ENCODE data around the gene MUCL3.
"Not testable (repeated sequence)": the region's sequence is repeated elsewhere in the genome, so short reads cannot be mapped to it uniquely, and the experiment has no call there.

The MUCL3 gene

GRCh38 chr6:30966154-30966553, 25.4 kb downstream of the MUCL3 start:
- H3K4me3 Mint-ChIP-seq: no peak overlapping the region
- H3K4me1 Mint-ChIP-seq (ENCODE audit: low read depth): peaks cover 8% of the 10 kb centered on the region
- no peaks in the 10 kb centered on the region for H3K9me3 Mint-ChIP-seq
- peaks cover 33% of the 10 kb centered on the region for H3K27me3 Mint-ChIP-seq
- DNase-seq: no peak
- no peak overlapping the region for H3K27ac Mint-ChIP-seq
- H3K36me3 Mint-ChIP-seq (ENCODE audit: low read depth): no peaks in the 10 kb centered on the region

GRCh38 chr6:30969171-30969570, 28.4 kb downstream of the MUCL3 start:
- not testable (repeated sequence) for H3K4me1 Mint-ChIP-seq (ENCODE audit: low read depth); H3K36me3 Mint-ChIP-seq (ENCODE audit: low read depth); DNase-seq; H3K4me3 Mint-ChIP-seq; H3K27ac Mint-ChIP-seq; H3K9me3 Mint-ChIP-seq
- H3K27me3 Mint-ChIP-seq: peaks cover 39% of the 10 kb centered on the region

- no peak overlapping the region for H3K4me3 Mint-ChIP-seq
- no peak overlapping the region for H3K27ac Mint-ChIP-seq
- no peaks in the 10 kb centered on the region for H3K9me3 Mint-ChIP-seq
- H3K27me3 Mint-ChIP-seq: peaks cover 25% of the 10 kb centered on the region
- no peaks in the 10 kb centered on the region for H3K36me3 Mint-ChIP-seq (ENCODE audit: low read depth)
- DNase-seq: no peak
- no peaks in the 10 kb centered on the region for H3K4me1 Mint-ChIP-seq (ENCODE audit: low read depth)
Observed at GRCh38 chr6:30970946-30971345, 30.2 kb downstream of the MUCL3 start.

GRCh38 chr6:30972816-30973215, 32.0 kb downstream of the MUCL3 start:
- Mint-ChIP-seq H3K4me1 (ENCODE audit: low read depth) (no peaks in the 10 kb centered on the region), H3K9me3 (no peaks in the 10 kb centered on the region), H3K4me3 (no peak overlapping the region), H3K27ac (no peak overlapping the region), H3K27me3 (peaks cover 21% of the 10 kb centered on the region), H3K36me3 (ENCODE audit: low read depth) (no peaks in the 10 kb centered on the region)
- DNase-seq: no peak

GRCh38 chr6:30974490-30975252, 33.9 kb downstream of the MUCL3 start:
- Mint-ChIP-seq H3K4me3 (no peak overlapping the region), H3K36me3 (ENCODE audit: low read depth) (no peaks in the 10 kb centered on the region), H3K9me3 (no peaks in the 10 kb centered on the region), H3K4me1 (ENCODE audit: low read depth) (no peaks in the 10 kb centered on the region), H3K27me3 (peaks cover 22% of the 10 kb centered on the region), H3K27ac (no peak overlapping the region)
- no peak for DNase-seq

GRCh38 chr6:30979141-30979540, 38.4 kb downstream of the MUCL3 start:
- Mint-ChIP-seq H3K4me1 (ENCODE audit: low read depth) (peaks cover 4% of the 10 kb centered on the region), H3K36me3 (ENCODE audit: low read depth) (no peaks in the 10 kb centered on the region), H3K4me3 (no peak overlapping the region), H3K27ac (no peak overlapping the region), H3K27me3 (peaks cover 37% of the 10 kb centered on the region), H3K9me3 (no peaks in the 10 kb centered on the region)
- no peak for DNase-seq

GRCh38 chr6:30979690-30980089, 38.9 kb downstream of the MUCL3 start:
- Mint-ChIP-seq H3K27me3 (peaks cover 37% of the 10 kb centered on the region), H3K36me3 (ENCODE audit: low read depth) (no peaks in the 10 kb centered on the region), H3K27ac (no peak overlapping the region), H3K4me1 (ENCODE audit: low read depth) (peaks cover 4% of the 10 kb centered on the region), H3K4me3 (no peak overlapping the region), H3K9me3 (no peaks in the 10 kb centered on the region)
- DNase-seq: no peak

- peaks cover 39% of the 10 kb centered on the region for H3K27me3 Mint-ChIP-seq
Observed at GRCh38 chr6:30981942-30982772, 41.4 kb downstream of the MUCL3 start.

GRCh38 chr6:30983439-30983838, 42.7 kb downstream of the MUCL3 start, which contains the start of gene MUC21:
TSS of gene MUC21 (plus strand) at chr6:30983718. CDS start at chr6:30983959, 241 bp downstream.
- H3K9me3 Mint-ChIP-seq: no peaks in the 10 kb centered on the region
- no peak within 1 kb of the TSS for H3K27ac Mint-ChIP-seq
- H3K27me3 Mint-ChIP-seq: peaks cover 33% of the 10 kb centered on the region
- no peak within 1 kb of the TSS for H3K4me3 Mint-ChIP-seq
- DNase-seq: no peak
- no peaks in the 10 kb centered on the region for H3K36me3 Mint-ChIP-seq (ENCODE audit: low read depth)
- H3K4me1 Mint-ChIP-seq (ENCODE audit: low read depth): peaks cover 11% of the 10 kb centered on the region

More at GRCh38 chr6:30981942-30982772, 41.4 kb downstream of the MUCL3 start:
- H3K4me3 Mint-ChIP-seq: no peak overlapping the region
- no peaks in the 10 kb centered on the region for H3K9me3 Mint-ChIP-seq
- no peaks in the 10 kb centered on the region for H3K36me3 Mint-ChIP-seq (ENCODE audit: low read depth)
- DNase-seq: no peak
- no peak overlapping the region for H3K27ac Mint-ChIP-seq
- H3K4me1 Mint-ChIP-seq (ENCODE audit: low read depth): peaks cover 11% of the 10 kb centered on the region

- DNase-seq: no peak
- Mint-ChIP-seq H3K9me3 (no peaks in the 10 kb centered on the region), H3K27me3 (peaks cover 31% of the 10 kb centered on the region), H3K4me1 (ENCODE audit: low read depth) (peaks cover 16% of the 10 kb centered on the region), H3K27ac (no peak overlapping the region), H3K36me3 (ENCODE audit: low read depth) (no peaks in the 10 kb centered on the region), H3K4me3 (no peak overlapping the region)
Observed at GRCh38 chr6:30985490-30985889, 44.7 kb downstream of the MUCL3 start.

- peaks cover 18% of the 10 kb centered on the region for H3K4me1 Mint-ChIP-seq (ENCODE audit: low read depth)
- no peak for DNase-seq
- H3K27me3 Mint-ChIP-seq: peaks cover 20% of the 10 kb centered on the region
- no peak overlapping the region for H3K27ac Mint-ChIP-seq
- no peaks in the 10 kb centered on the region for H3K9me3 Mint-ChIP-seq
- H3K4me3 Mint-ChIP-seq: no peak overlapping the region
- no peaks in the 10 kb centered on the region for H3K36me3 Mint-ChIP-seq (ENCODE audit: low read depth)
Observed at GRCh38 chr6:30987304-30987703, 46.5 kb downstream of the MUCL3 start.

- no peak overlapping the region for H3K4me3 Mint-ChIP-seq
- no peak overlapping the region for H3K27ac Mint-ChIP-seq
- no peak for DNase-seq
- H3K27me3 Mint-ChIP-seq: peaks cover 10% of the 10 kb centered on the region
- H3K36me3 Mint-ChIP-seq (ENCODE audit: low read depth): no peaks in the 10 kb centered on the region
- peaks cover 17% of the 10 kb centered on the region for H3K4me1 Mint-ChIP-seq (ENCODE audit: low read depth)
- H3K9me3 Mint-ChIP-seq: no peaks in the 10 kb centered on the region
Observed at GRCh38 chr6:30988209-30988825, 47.5 kb downstream of the MUCL3 start.

- Mint-ChIP-seq H3K27me3 (peaks cover 2% of the 10 kb centered on the region), H3K4me3 (no peak overlapping the region), H3K27ac (no peak overlapping the region), H3K36me3 (ENCODE audit: low read depth) (no peaks in the 10 kb centered on the region), H3K4me1 (ENCODE audit: low read depth) (peaks cover 12% of the 10 kb centered on the region), H3K9me3 (no peaks in the 10 kb centered on the region)
- no peak for DNase-seq
Observed at GRCh38 chr6:30990422-30991086, 49.8 kb downstream of the MUCL3 start.

- H3K36me3 Mint-ChIP-seq (ENCODE audit: low read depth): no peaks in the 10 kb centered on the region
- no peak overlapping the region for H3K27ac Mint-ChIP-seq
- peaks cover 11% of the 10 kb centered on the region for H3K4me1 Mint-ChIP-seq (ENCODE audit: low read depth)
- H3K4me3 Mint-ChIP-seq: no peak overlapping the region
- H3K27me3 Mint-ChIP-seq: no peaks in the 10 kb centered on the region
- no peaks in the 10 kb centered on the region for H3K9me3 Mint-ChIP-seq
- no peak for DNase-seq
Observed at GRCh38 chr6:30991891-30992290, 51.1 kb downstream of the MUCL3 start.

All from activated T-cell treated with anti-CD3 and anti-CD28 coated beads, Interleukin-2, amount 50 U/mL, for 24 hours (primary cell).